H54 (cell line): ENCODE results near the gene SOX5.

Experiments
- DNase-seq: peaks from one replicate; pipeline ENCODE4 v3.0.0; 2011; ENCODE audit warnings: low spot score, mixed read lengths; ENCODE audit not compliant: insufficient read length
- FAIRE-seq: peaks from 3 replicates; lab custom pipeline; 2011; peaks lifted over from hg19 to GRCh38; lab: Jason Lieb, UNC
- POLR2A ChIP-seq: IDR thresholded peaks from 2 replicates; pipeline ENCODE4 v1.6.1; 2011; ENCODE audit warnings: low read depth, mild to moderate bottlenecking, low read length

SOX5 gene

GRCh38 chr12:23795494-23795893, 154.0 kb downstream of the SOX5 start:
- no peak for FAIRE-seq
- TF ChIP-seq POLR2A, result no peak
- no peak for DNase-seq

DNA sequence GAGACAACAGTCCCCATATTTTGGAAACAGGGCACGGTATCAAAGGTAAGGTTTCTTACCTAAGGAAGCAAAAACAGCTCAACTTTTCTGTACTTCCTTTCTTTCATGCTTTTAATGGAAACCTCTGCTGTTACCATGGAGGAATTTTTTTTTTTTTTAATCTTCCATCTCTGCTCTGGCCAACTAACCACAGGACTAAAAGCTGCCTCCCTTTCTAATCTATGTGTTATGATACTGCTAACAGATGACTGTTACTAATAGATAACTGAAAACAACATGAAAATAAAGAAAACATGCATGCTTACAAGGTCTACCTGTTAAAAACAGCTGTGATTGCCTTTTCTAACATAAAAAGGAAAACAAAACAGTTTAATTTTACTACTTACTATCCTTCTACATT, 168.4 kb downstream of the SOX5 start:
- DNase-seq (no peak), FAIRE-seq (no peak)
- TF ChIP-seq POLR2A, result no peak

DNA sequence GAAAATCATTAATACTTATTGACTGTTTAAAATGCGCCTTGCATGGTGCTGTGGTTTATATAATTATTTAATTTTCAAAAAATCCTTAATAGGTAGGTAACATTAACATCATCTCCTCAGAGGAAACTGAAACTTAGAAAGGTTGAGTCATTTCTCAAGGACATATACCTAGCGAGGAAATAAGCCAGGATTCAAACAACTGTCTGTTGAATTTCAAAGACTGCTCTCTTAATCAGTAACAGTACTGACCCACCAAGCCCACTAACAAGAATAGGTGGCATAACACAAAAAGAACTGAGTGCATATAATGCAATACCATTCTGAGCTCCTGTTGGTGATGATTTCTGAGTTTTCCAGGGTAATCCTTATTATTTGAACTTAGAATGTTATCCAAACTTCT, 174.3 kb downstream of the SOX5 start:
- FAIRE-seq, result no peak
- no peak for DNase-seq
- no peak for TF ChIP-seq POLR2A

DNA sequence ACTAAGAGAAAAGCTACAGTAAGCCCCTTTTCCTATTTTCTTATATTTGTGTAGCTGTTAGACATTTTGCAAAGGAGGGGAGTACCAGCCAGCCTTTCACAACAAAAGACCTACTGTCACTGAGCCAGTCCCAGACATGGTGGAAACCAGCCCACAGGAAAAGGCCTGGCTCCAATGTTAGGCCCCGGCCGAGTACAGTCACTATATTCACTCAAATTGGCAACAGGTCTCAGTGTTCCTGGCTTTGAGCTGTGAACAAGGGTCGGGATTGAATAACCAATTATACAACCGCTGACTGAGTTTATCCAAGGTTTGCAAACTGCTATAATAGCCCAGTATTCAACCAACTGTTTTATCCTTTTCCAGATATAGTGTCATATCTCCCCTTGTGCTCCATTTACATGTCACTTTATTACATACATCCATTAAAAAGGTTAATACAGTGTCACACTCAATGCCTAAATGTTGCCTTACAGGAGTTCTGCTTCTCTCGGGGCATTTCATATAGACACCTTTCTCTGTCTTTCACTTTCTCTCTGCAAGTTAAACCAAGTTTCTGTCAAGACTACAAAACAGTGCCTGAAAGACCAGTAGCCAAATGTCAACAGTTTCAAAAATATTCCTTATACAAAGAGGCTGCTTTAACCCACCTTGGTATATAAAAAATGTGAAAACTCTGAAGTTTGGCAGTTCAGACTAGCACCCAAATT, 178.1 kb downstream of the SOX5 start:
- TF ChIP-seq POLR2A, result no peak
- no peak for DNase-seq
- FAIRE-seq, result no peak

GRCh38 chr12:23770202-23770938, 179.1 kb downstream of the SOX5 start:
- DNase-seq (no peak), FAIRE-seq (no peak)
- TF ChIP-seq POLR2A, result no peak

GRCh38 chr12:23767834-23768233, 181.6 kb downstream of the SOX5 start:
- FAIRE-seq (no peak), DNase-seq (no peak)
- no peak for TF ChIP-seq POLR2A

DNA sequence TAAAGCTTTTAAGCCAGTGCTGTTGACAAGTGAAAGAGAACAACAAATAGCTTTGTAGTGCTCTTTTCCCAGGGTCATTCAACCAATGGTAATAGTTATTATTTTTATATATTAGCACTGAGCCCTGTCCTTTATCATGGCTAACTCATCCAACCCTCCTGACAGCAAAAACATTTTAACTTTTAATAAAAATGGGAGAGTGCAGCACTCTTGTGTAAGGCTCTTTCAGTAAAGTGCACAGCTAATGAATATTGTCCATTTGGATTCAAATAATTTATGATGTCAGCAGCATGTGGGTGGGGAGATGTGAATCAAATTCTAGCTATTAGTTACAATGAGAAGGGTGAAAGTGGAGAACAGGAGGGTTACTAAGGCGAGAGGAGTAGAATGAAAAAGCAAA, 185.7 kb downstream of the SOX5 start:
- no peak for TF ChIP-seq POLR2A
- DNase-seq (no peak), FAIRE-seq (no peak)

GRCh38 chr12:23760495-23760894, 189.0 kb downstream of the SOX5 start:
- DNase-seq, result no peak
- no peak for TF ChIP-seq POLR2A
- no peak for FAIRE-seq

DNA sequence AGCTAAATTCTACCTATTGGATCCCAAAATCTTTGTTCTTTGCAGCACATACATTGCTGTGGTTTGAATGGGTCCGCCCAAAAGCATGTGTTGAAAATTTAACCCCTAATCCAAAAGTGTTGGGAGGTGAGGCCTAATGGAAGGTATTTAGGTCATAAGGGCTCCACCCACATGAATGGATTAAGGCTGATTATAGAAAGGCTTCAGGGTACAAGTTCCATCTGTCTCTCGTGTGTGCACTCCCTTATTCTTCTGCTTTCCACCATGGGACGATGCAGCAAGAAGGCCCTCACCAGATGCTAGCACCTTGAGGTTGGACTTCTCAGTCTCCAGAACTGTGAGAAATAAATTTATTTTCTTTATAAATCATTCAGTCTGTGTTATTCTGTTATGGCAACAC, 190.9 kb downstream of the SOX5 start:
- FAIRE-seq (no peak), DNase-seq (no peak)
- no peak for TF ChIP-seq POLR2A

- no peak for TF ChIP-seq POLR2A
- DNase-seq, result no peak
- no peak for FAIRE-seq
Observed at GRCh38 chr12:23757541-23757962, 191.9 kb downstream of the SOX5 start.

DNA sequence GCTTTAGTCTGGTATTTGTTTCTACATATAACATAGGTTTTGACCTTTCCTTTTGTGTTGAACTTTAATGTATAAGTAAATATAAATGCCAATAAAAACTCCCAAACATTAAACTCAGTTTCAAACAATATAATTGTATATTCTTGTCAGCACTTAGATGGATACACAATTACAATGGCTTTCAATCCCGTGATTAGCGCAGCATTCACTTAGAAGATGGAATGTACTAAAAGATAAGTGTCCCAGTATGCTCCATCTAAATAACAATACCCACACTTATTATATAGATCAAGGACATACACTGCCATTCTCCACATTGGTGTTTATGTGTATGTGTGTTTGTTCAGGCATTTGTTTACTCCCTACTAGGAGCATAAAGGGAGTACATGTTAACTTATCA, 193.1 kb downstream of the SOX5 start:
- no peak for FAIRE-seq

DNA sequence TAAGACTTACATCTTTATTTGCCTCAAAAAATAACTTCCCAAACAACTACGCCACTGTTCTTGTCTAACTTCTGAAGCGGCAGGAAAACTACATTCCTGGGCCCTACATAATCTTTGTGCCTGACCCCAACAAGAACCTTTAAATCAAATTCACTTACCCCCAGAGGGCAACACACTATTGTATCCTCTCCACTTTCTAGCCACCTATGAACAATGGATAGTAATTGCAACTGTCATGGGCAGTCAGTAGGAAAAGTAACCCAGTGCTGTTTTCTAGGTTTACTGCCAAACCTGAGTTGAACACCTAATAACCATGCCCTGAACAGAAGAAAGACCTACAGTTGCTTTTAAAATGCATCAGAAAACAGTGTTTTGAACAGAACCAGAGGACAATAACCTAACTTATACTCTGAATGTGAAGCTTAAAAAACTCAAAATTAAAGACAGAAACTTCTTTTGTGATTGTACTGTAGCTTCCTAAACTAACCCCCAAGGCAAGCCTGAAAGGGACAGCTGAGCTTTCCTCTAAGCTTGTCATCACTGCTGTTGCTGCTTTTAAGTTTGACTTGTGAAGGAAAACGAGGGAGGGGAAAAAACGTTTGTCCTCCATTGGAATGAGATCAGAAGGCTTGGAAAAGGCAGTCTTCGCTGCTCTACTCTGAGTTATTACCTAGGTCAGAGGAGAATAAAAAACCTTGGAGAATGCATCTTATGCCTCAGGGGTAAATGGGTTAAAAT, 195.7 kb downstream of the SOX5 start:
- TF ChIP-seq POLR2A, result no peak
- FAIRE-seq, result no peak
- no peak for DNase-seq

More for the DNA sequence above, 193.1 kb downstream of the SOX5 start:
- no peak for TF ChIP-seq POLR2A
- no peak for DNase-seq

- no peak for FAIRE-seq
- no peak for DNase-seq
- no peak for TF ChIP-seq POLR2A
Observed at GRCh38 chr12:23752245-23752644, 197.2 kb downstream of the SOX5 start.

DNA sequence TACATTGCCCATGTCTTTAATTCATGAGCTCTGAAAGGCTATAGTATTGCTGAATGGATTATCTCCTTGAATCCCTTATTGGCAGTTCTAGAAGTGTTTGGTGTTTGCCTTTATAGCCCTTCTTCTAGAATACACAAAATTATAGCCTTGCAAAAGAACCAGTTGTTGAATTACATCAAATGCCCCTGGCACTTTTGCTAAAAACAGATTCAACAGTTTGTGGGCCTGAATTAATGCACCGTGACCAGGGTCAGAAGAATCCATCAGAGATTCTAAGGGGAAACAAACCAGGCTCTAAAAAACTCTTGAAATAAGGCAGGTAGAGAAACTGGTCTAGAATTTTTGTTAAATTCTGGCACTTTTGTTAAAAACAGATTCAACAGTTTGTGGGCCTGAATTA, 197.8 kb downstream of the SOX5 start:
- DNase-seq (no peak), FAIRE-seq (no peak)
- TF ChIP-seq POLR2A, result no peak
